T follicular helper cell (primary cell): ENCODE measurements around the gene TMEM126B.
"Not testable (repeated sequence)": the region's sequence is repeated elsewhere in the genome, so short reads cannot be mapped to it uniquely, and the experiment has no call there.

Experiments used
- DNase-seq: peaks from one replicate; pipeline ENCODE4 v3.0.0-alpha.2; 2020; ENCODE audit warnings: low read depth

The TMEM126B gene

GRCh38 chr11:85647604-85648299, 19.4 kb downstream of the TMEM126B start, which contains the start of gene TMEM126A:
TMEM126A (plus strand) TSS chr11:85647967; CDS start chr11:85650256, 2,289 bp downstream.
- peak; percentile 85 for DNase-seq

GRCh38 chr11:85651118-85651517, 22.7 kb downstream of the TMEM126B start:
- no peak for DNase-seq

GRCh38 chr11:85652786-85653447, 24.5 kb downstream of the TMEM126B start:
- DNase-seq: no peak

GRCh38 chr11:85654343-85654742, 25.9 kb downstream of the TMEM126B start:
- not testable (repeated sequence) for DNase-seq

- no peak for DNase-seq
Observed at GRCh38 chr11:85656777-85657176, 28.4 kb downstream of the TMEM126B start.

- no peak for DNase-seq
Observed at GRCh38 chr11:85658180-85658579, 29.8 kb downstream of the TMEM126B start.

- DNase-seq: no peak
Observed at GRCh38 chr11:85661972-85662664, 33.7 kb downstream of the TMEM126B start.

- DNase-seq: no peak
Observed at GRCh38 chr11:85663080-85663752, 34.8 kb downstream of the TMEM126B start.

- DNase-seq: peak; percentile 88
Observed at GRCh38 chr11:85663753-85664614, 35.6 kb downstream of the TMEM126B start.

- peak; percentile 85 for DNase-seq
Observed at GRCh38 chr11:85664615-85665481, 36.5 kb downstream of the TMEM126B start, which contains the start of gene CREBZF. CREBZF (minus strand) TSS chr11:85665129; CDS start chr11:85664875, 254 bp downstream.

- DNase-seq: no peak
Observed at GRCh38 chr11:85665733-85666132, 37.3 kb downstream of the TMEM126B start.

- DNase-seq: no peak
Observed at GRCh38 chr11:85666687-85667086, 38.3 kb downstream of the TMEM126B start.

- no peak for DNase-seq
Observed at GRCh38 chr11:85668157-85668556, 39.8 kb downstream of the TMEM126B start.

GRCh38 chr11:85670949-85671663, 42.7 kb downstream of the TMEM126B start:
- DNase-seq: not testable (repeated sequence)

- DNase-seq: no peak
Observed at GRCh38 chr11:85672105-85672902, 43.9 kb downstream of the TMEM126B start.

GRCh38 chr11:85673393-85673792, 45.0 kb downstream of the TMEM126B start:
- DNase-seq: no peak

GRCh38 chr11:85679576-85679975, 51.2 kb downstream of the TMEM126B start:
- no peak for DNase-seq

GRCh38 chr11:85680897-85681296, 52.5 kb downstream of the TMEM126B start:
- no peak for DNase-seq
